Vagina (tissue), 2 donors: Measurements from ENCODE around the gene ARSG.
"Not testable (repeated sequence)": the region's sequence is repeated elsewhere in the genome, so short reads cannot be mapped to it uniquely, and the experiment has no call there.

Source experiments
- CTCF ChIP-seq, 3 experiments: fragments of 450-650 bp in 2 of 3; fragments of 200-600 bp in 1 of 3; sonication (generic) in 1 of 3; IDR thresholded peaks; one replicate each; pipeline ENCODE4 v1.5.1; 2017 to 2019; ENCODE audit warnings: antibody characterized with exemption in 3 of 3, mild to moderate bottlenecking in 2 of 3, moderate library complexity in 2 of 3
- POLR2A ChIP-seq, 2 donors: fragments of 450-650 bp; IDR thresholded peaks; one replicate each; pipeline ENCODE4 v1.6.1; 2017; ENCODE audit warnings: antibody characterized with exemption in 2 of 2, mild to moderate bottlenecking in 2 of 2, moderate library complexity in 2 of 2

- TF ChIP-seq POLR2A, CTCF (IDR thresholded peaks at IDR 0.05): not testable (repeated sequence)
These were observed 15.0 kb upstream of the ARSG start for GRCh38 chr17:68276339-68276738.
